SK-N-MC (cell line): Measurements from ENCODE around the gene TMEFF2.

Source experiments
- EZH2 ChIP-seq: fragments of 200-600 bp; sonication (generic); IDR thresholded peaks from one replicate; pipeline ENCODE4 v1.6.1; 2017; ENCODE audit warnings: antibody characterized with exemption
- POLR2AphosphoS5 ChIP-seq: IDR thresholded peaks from 2 replicates; pipeline ENCODE4 v1.6.1; 2012; ENCODE audit warnings: mild to moderate bottlenecking, low read depth, low read length, borderline replicate concordance

DNA sequence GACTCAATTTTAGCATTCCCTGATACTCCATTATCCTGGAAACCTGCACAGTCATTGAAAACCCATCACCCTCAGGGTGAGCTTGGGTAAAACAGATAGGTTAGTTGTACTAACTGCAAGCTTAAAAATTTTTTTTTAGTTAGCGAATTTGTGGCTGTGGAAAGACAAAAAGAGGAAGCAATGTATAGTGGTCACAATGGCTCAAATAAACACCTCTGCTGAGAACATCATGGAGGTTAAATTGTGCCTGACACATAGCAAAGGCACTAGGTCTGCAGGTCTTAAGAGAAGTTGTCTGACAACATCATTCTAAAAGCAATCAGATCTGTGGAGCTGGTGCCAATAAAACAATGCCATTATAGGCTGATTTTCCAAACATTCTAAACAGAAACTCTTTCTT lies 263.4 kb downstream of the TMEFF2 start:
- no peak for TF ChIP-seq EZH2
- TF ChIP-seq POLR2AphosphoS5 = no peak
